Kidney tubule cell (primary cell): ENCODE measurements around the gene TRIM32.
A peak's percentile ranks its signal among the peaks of the same experiment; 100 is the strongest.

ENCODE experiments used
- DNase-seq: peaks from one replicate; pipeline ENCODE4 v3.0.0-alpha.2; 2018; ENCODE audit warnings: low spot score

TRIM32 gene

GRCh38 chr9:116705531-116705930 is 18.4 kb downstream of the TRIM32 start:
- DNase-seq, result no peak

GRCh38 chr9:116706310-116707290 is 19.5 kb downstream of the TRIM32 start:
- DNase-seq, result no peak

GRCh38 chr9:116712781-116713180 is 25.7 kb downstream of the TRIM32 start:
- no peak for DNase-seq

- peak; percentile 16 for DNase-seq
These were observed 26.2 kb downstream of the TRIM32 start for GRCh38 chr9:116713271-116713670.

- no peak for DNase-seq
These were observed 28.6 kb downstream of the TRIM32 start for GRCh38 chr9:116715751-116716150.

DNA sequence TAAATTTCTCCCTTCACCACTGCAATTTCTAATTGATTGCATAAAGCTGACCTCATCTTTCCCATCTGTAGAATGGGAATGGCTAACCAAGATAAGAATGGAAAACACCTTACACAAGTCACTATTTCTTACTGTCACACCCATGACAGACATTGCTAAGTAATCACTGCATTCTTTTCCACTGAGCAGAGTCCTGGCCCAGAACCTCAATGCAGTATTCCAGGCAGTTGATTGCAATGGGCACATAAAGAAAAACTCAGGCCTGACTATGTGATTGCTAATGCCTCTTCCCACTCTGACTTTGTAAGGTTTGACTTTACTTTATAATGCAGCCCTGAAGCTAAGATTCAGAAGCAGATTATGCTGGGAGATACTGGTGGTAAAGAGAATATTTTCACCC is 29.3 kb downstream of the TRIM32 start:
- DNase-seq, result peak; percentile 20

- no peak for DNase-seq
These were observed 30.0 kb downstream of the TRIM32 start for GRCh38 chr9:116717150-116717549.

DNA sequence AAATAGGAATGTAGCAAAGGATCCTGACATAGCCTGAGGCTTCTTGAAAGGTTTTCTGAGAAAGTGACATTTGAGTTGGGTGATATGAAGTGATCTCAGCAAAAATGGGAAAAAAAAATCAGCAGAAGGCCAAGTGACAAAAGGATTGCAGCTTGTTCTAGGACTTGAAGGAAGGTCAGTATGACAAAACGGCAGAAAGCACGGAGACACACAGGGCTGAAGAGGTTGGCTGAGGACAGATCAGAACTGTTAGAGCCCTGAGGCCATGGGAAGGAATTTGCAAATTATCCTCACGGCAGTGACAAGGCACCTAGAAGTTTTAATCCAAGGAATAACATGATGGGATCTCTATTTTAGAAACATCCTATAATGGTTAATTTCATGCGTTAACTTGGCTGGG is 31.0 kb downstream of the TRIM32 start:
- no peak for DNase-seq

DNA sequence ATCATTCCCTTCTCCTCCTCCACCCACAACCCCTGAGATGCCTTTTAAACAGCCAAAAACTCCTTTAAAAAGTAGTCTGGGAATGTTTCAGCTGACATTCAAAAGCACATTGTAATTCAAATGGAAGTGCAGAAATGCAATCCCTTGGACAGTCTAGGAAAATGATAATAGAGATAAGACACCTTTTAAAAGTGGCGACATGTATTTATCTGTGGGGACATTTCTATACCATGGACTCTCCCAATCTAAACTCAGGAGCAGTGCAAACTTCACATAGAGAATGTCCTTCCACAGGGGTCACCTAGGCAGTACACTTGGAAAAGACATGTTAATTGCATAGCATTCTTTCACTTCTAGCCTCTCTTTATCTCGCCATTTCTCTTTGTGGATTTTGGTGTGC is 33.0 kb downstream of the TRIM32 start:
- DNase-seq, result no peak

- DNase-seq, result no peak
These were observed 34.3 kb downstream of the TRIM32 start for GRCh38 chr9:116721411-116721810.

DNA sequence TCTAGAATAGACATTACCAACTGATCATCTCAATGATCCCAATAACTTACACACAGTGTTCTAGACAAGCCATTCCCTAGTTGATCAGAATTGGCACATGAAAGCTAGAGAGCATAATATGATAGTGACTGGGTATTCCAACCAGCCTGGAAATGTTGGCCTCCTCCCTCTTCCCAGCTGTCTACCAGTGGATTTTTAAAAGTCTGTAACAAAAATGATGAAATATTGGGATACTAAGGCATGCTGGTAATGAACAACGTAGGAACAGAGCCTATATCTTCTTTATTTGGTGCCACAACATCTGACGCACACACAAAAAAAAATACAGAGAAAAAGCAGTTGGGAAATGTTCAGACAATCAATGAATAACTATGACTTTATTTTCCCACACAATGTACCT is 34.8 kb downstream of the TRIM32 start:
- no peak for DNase-seq

GRCh38 chr9:116724123-116724522 is 37.0 kb downstream of the TRIM32 start:
- no peak for DNase-seq

DNA sequence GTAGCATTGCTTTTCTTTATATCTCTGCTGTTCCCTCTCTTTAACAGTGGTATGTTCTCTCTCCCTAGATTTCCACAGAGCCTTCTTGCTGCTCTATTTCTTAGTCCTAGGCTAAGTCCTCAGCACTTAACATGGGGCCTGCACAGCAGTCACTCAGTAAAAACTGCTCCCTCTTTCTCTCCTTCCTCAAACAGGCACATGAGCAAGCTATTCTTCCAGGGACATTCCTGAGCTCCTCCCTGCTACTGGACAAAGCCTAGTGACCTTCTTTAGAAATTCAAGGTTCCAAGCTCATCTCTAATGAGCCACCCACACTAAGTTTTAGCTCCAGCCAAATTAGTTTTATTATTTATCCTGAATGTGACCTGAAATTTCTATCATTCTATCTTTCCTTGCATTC is 39.5 kb downstream of the TRIM32 start:
- no peak for DNase-seq

DNA sequence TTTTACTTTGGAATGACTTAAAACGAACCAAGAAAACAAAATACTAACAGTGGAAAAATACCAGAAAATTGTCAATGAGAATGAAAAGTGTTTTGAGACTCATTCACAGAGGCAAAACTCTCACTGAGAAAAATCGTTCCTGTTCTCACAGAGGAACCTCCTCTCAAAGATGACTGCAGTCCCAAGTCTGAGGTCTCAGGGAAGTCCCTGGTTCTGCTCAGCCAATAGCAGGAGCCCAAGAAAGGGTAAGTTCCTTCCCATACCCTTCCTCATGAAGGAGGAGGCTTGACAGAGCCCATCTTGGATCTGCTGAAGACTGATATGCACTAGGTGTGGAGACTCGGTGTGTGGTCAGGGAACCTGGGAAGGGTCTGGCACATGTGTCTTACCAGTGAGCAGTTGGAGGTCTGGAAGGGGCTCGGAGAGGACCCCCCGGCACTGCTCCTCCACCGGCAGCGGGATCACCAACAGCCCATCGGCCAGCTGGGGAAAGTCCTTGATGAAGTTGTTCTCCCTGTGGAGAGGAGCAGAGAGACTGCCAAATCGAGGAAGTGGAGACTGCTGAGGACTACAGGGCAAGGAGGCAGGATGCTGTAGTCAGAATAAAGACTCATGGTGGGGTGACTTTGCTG is 46.0 kb downstream of the TRIM32 start:
- DNase-seq, result no peak

- no peak for DNase-seq
These were observed 49.5 kb downstream of the TRIM32 start for GRCh38 chr9:116736399-116737151.

DNA sequence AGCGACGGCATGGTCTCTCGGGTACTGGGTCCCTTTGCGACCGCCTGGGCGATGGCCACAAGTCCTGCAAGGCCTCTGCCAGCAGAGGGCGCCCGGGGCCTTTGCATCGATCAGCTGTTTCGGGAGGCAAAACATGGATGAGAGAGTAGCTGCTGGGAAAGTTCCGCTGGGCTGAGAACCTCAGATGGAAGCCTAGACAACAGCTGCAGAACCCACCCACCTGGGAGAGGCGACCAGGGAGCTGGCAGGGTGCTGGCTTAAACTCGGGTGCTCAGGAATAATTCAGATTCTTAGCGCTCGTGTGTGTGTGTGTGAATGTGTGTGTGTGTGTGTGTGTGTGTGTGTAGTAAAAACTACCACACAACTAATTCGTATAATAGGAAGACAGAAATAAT is 50.0 kb downstream of the TRIM32 start:
- peak; percentile 79 for DNase-seq

DNA sequence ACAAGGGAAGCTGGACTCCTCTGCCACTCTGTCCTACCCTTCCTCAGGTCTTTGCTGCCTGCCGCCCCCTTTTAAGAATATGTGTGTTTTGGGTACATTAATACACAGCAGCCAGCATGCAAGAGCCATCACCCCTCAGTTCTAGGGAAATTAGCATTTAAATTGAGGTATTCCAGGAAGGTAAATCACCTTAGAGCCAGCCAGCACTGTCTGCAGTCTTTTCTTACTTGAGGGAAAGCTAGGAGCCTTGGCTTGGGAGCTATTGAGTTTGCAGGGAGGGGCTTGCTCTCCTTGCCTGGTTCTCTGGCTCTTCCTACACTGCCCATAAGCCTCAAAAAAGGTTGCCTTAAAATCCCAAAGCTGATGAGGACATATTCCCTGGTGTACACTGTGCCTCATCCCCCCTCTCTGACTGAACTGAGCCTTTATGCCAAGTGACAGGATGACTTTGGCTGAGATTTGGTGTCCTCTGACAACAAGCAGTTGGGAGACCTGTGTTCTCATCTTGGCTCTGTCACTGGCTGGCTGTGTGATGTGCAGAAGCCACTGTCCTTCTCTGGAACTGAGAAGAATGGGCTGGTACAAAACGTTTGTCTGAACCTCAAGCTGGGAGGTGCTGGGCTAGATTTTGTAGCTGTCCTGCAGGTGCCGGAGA is 54.1 kb downstream of the TRIM32 start:
- no peak for DNase-seq

DNA sequence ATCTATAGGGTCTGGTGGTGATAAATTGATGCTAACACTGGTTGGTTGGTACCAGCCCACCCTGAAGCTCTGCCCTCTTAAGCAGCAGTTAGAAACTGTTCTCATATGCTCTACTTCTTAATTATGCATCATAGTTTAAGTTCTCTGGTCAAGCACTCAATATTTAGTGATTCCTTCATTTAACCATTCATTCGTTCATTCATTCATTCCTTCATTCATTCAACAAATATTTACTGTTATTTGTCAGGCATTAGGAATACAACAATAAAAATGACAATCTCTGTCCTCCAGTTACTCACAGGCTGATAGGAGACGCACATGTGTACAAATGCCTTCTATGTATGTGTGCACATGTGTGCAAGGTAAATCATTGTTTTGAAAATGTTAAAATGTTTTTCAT is 54.6 kb downstream of the TRIM32 start:
- no peak for DNase-seq

GRCh38 chr9:116749176-116749575 is 62.1 kb downstream of the TRIM32 start:
- DNase-seq, result no peak

DNA sequence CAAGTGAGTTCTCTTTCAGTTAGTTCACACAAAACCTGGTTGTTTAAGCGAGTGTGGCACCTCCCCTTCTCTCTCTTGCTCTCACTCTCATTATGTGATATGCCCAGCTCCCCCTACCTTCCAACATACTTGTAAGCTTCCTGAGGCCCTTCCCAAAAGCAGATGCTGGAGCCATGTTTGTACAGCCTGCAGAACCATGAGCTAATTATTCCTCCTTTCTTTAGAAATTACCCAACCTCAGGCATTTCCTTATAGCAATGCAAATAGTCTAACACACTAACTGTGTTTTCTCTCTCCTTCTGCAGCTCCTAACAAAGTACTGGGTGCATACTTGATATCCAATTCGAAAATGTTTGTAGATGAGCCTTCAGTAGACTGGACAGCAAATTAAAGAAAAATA is 62.7 kb downstream of the TRIM32 start:
- DNase-seq, result no peak

GRCh38 chr9:116750510-116750909 is 63.4 kb downstream of the TRIM32 start:
- DNase-seq, result no peak
